PC-3 (cell line): ENCODE results near the gene SHROOM4. TPM values are rescaled to one million over a fixed set of nuclear protein-coding genes. Genes with fewer than 3 reads are reported as not detected.

Source experiments
- ATAC-seq: fragments of 200-7000 bp; cut with Tn5 transposase; 2 replicates; pipeline ENCODE4 v1.9.1; 2020; ENCODE audit warnings: mild to moderate bottlenecking, moderate library complexity
- BruUV-seq: library from RNA; stranded (reverse); fragments of 400-500 nt; replicated peaks from 2 replicates; lab custom pipeline; 2021; lab: Mats Ljungman, UMichigan
- CTCF ChIA-PET: fragments of 300-600 bp; sonication (Branson Sonifier 250); formaldehyde crosslinking; loops from one replicate; lab custom pipeline; 2022; ENCODE audit warnings: antibody characterized with exemption; lab: Charles Lee
- POLR2A ChIA-PET: fragments of 300-600 bp; sonication (Branson Sonifier 250); formaldehyde crosslinking; loops from one replicate; lab custom pipeline; 2022; ENCODE audit warnings: antibody characterized with exemption; ENCODE audit not compliant: unreplicated experiment; lab: Charles Lee
- DNase-seq: peaks from one replicate; pipeline ENCODE4 v3.0.0-alpha.2; 2015
- H2AFZ ChIP-seq: fragments of 300-600 bp; sonication (generic); 2 replicates; pipeline ENCODE4 v1.6.0; 2016; ENCODE audit warnings: antibody characterized with exemption, low read length
- H3F3A ChIP-seq: fragments of 300-600 bp; sonication (generic); one replicate; pipeline ENCODE4 v1.6.0; 2017; ENCODE audit warnings: antibody characterized with exemption, low read length, control low read depth, mild to moderate bottlenecking; ENCODE audit not compliant: unreplicated experiment
- H3K27ac ChIP-seq: fragments of 300-600 bp; sonication (generic); 2 replicates; pipeline ENCODE4 v1.5.1; 2016; ENCODE audit warnings: mild to moderate bottlenecking, low read length
- H3K27me3 ChIP-seq: fragments of 300-600 bp; sonication (generic); 2 replicates; pipeline ENCODE4 v1.6.1; 2016; ENCODE audit warnings: low read length, mixed read lengths
- H3K36me3 ChIP-seq: fragments of 300-600 bp; sonication (generic); 2 replicates; pipeline ENCODE4 v1.6.1; 2016; ENCODE audit warnings: low read depth, mixed run types, low read length, mixed read lengths
- H3K4me1 ChIP-seq: fragments of 300-600 bp; sonication (generic); 2 replicates; pipeline ENCODE4 v1.5.1; 2016; ENCODE audit warnings: low read length; ENCODE audit not compliant: insufficient read depth
- H3K4me2 ChIP-seq: fragments of 300-600 bp; sonication (generic); 2 replicates; pipeline ENCODE4 v1.6.0; 2016; ENCODE audit warnings: low read length
- H3K4me3 ChIP-seq: fragments of 300-600 bp; sonication (generic); 2 replicates; pipeline ENCODE4 v1.5.1; 2016; ENCODE audit warnings: mild to moderate bottlenecking, low read length, mixed read lengths
- H3K79me2 ChIP-seq: fragments of 300-600 bp; sonication (generic); 2 replicates; pipeline ENCODE4 v1.6.1; 2017; ENCODE audit warnings: low read length, mixed read lengths
- H3K9ac ChIP-seq: fragments of 300-600 bp; sonication (generic); 2 replicates; pipeline ENCODE4 v1.6.0; 2016; ENCODE audit warnings: mild to moderate bottlenecking, low read length
- H3K9me2 ChIP-seq: fragments of 300-600 bp; sonication (generic); replicated peaks from 2 replicates; pipeline ENCODE4 v1.6.1; 2016; ENCODE audit warnings: mixed run types, low read length, mixed read lengths
- H3K9me3 ChIP-seq: fragments of 300-600 bp; sonication (generic); 2 replicates; pipeline ENCODE4 v1.6.1; 2016; ENCODE audit warnings: low read length, mixed read lengths
- H4K20me1 ChIP-seq: fragments of 300-600 bp; sonication (generic); 2 replicates; pipeline ENCODE4 v1.6.1; 2016; ENCODE audit warnings: low read length, mixed read lengths
- EZH2 ChIP-seq: fragments of 300-600 bp; sonication (generic); IDR thresholded peaks from one replicate; pipeline ENCODE4 v1.6.1; 2017; ENCODE audit warnings: antibody characterized with exemption, mild to moderate bottlenecking, low read length; ENCODE audit not compliant: unreplicated experiment
- EZH2phosphoT487 ChIP-seq: fragments of 300-600 bp; sonication (generic); IDR thresholded peaks from 2 replicates; pipeline ENCODE4 v1.6.1; 2018; ENCODE audit warnings: mild to moderate bottlenecking, antibody characterized with exemption, low read length, borderline replicate concordance
- intact Hi-C: fragments of 100-400 bp; cut with micrococcal nuclease; formaldehyde crosslinking; loops from 2 replicates; pipeline ENCODE4 v1.9.0; 2023
- total RNA-seq: library from RNA; depleted of rRNA; stranded (reverse); fragments of >200 nt; gene quantifications from 2 replicates; pipeline ENCODE4 v1.2.3, GENCODE V29; 2014
- TF ChIP-seq, protein P1 (sequence below): fragments of 300-600 bp; sonication (generic); conservative IDR thresholded peaks from 2 replicates; pipeline ENCODE4 v1.5.1; 2017; ENCODE audit warnings: antibody characterized with exemption, low read depth, mild to moderate bottlenecking, low read length

The SHROOM4 gene
- total RNA-seq, 1 experiment from 2014 or later = not detected

DNA sequence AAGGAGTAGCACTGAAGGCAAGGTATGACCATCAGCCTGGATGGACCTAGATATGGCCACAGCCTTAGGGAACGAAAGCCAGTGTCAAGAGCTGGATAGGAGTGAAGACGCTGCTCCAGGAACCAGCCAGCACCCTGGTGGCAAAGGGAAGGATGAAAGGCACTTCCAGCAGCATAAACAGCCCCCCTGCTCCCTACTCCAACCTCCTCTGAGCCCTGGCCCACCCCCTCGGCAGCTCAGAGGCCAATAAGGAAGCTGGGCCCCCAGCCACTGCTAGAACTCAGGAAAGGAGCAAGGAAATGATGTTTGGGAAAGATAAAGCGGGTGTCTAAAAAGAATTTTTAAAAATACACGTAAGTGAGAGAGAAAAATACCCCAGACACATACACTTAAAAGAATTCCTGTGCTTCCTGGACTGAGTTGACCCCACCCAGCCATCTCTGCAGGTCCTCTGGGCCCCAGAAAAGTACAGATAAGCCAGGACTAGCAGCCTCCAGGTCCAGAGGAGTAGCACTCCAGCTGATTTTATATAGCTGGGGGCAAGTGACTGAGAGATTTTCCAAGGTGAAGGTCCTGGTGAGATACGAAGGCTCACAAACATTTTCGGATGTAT is 170.4 kb downstream of the SHROOM4 start:
- TF ChIP-seq, protein P1, sequence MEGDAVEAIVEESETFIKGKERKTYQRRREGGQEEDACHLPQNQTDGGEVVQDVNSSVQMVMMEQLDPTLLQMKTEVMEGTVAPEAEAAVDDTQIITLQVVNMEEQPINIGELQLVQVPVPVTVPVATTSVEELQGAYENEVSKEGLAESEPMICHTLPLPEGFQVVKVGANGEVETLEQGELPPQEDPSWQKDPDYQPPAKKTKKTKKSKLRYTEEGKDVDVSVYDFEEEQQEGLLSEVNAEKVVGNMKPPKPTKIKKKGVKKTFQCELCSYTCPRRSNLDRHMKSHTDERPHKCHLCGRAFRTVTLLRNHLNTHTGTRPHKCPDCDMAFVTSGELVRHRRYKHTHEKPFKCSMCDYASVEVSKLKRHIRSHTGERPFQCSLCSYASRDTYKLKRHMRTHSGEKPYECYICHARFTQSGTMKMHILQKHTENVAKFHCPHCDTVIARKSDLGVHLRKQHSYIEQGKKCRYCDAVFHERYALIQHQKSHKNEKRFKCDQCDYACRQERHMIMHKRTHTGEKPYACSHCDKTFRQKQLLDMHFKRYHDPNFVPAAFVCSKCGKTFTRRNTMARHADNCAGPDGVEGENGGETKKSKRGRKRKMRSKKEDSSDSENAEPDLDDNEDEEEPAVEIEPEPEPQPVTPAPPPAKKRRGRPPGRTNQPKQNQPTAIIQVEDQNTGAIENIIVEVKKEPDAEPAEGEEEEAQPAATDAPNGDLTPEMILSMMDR = no peak
- TF ChIP-seq EZH2 (no peak), EZH2phosphoT487 (no peak)
- H3K4me2 ChIP-seq = no peak overlapping the region
- CTCF ChIA-PET = no interaction called here
- DNase-seq (no peak), ATAC-seq (no peak)
- no peaks in the 10 kb centered on the region for H3K27me3 ChIP-seq
- no peak overlapping the region for H3K27ac ChIP-seq
- intact Hi-C loops = no loop called here
- no peak overlapping the region for H3K9ac ChIP-seq
- H3K9me2 ChIP-seq = no peaks in the 10 kb centered on the region
- no peaks in the 10 kb centered on the region for H3K36me3 ChIP-seq
- POLR2A ChIA-PET = no interaction called here
- H3K4me1 ChIP-seq = no peaks in the 10 kb centered on the region
- no peaks in the 10 kb centered on the region for H3K9me3 ChIP-seq
- no peaks in the 10 kb centered on the region for H3K79me2 ChIP-seq
- H3F3A ChIP-seq = no peaks in the 10 kb centered on the region
- H3K4me3 ChIP-seq = no peak overlapping the region
- H2AFZ ChIP-seq = no peak overlapping the region
- no TSS peak for BruUV-seq
- H4K20me1 ChIP-seq = no peaks in the 10 kb centered on the region

DNA sequence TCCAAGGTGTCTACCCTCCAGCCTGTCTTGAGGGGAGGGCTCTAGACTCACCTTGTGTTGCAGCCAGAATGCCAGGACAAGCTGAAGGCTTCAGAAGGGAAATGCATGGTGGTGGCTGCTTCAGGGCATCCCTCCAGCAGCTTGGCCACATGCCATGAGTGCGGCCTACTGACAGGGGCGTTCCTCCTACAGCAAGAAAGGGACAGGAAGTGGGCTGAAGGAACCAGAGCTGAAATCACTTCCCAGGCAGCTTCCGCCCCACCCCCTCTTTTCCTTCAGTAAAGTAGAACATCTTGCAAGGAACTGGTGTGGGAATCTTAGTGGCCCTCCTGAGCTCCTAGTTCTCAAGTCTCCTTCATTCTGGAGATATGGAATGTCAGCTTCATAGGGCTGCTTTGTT is 175.9 kb downstream of the SHROOM4 start:
- no peaks in the 10 kb centered on the region for H3K36me3 ChIP-seq
- DNase-seq (no peak), ATAC-seq (no peak)
- no peak overlapping the region for H3K9ac ChIP-seq
- H3K79me2 ChIP-seq = no peaks in the 10 kb centered on the region
- no peaks in the 10 kb centered on the region for H3F3A ChIP-seq
- H3K4me2 ChIP-seq = no peak overlapping the region
- CTCF ChIA-PET = no interaction called here
- BruUV-seq = no TSS peak
- H4K20me1 ChIP-seq = no peaks in the 10 kb centered on the region
- no peaks in the 10 kb centered on the region for H3K27me3 ChIP-seq
- TF ChIP-seq, protein P1 = no peak
- TF ChIP-seq EZH2 (no peak), EZH2phosphoT487 (no peak)
- intact Hi-C loops = no loop called here
- H3K9me2 ChIP-seq = no peaks in the 10 kb centered on the region
- no peak overlapping the region for H3K27ac ChIP-seq
- no peaks in the 10 kb centered on the region for H3K9me3 ChIP-seq
- no peaks in the 10 kb centered on the region for H3K4me1 ChIP-seq
- POLR2A ChIA-PET = no interaction called here
- H3K4me3 ChIP-seq = no peak overlapping the region
- H2AFZ ChIP-seq = no peak overlapping the region

DNA sequence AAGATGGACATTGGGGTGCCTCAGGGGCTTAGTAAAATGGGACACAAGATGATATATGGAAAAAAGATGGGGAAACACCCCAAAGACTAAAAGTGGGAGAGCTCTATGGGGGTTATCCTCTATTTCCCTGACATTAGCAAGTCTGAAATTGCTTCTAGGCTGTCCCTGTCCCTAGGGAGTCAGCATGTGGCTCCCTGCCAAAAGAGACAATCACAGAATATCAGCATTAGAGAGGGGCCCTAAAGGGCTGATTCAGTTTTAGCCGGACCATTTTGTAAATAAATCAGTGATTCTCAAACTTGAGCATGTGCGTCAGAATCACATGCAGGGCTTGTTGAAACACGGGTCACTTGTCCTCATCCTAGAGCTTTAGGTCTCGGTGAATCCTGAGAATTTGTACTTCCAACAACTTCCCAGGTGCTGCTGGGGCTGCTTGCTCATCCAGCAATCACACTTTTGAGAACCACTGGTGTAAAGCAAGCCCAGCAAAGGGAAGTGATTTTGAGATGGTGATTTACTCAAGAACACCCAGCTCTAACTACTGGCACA is 178.1 kb downstream of the SHROOM4 start:
- ATAC-seq = no peak
- no peak overlapping the region for H2AFZ ChIP-seq
- no peaks in the 10 kb centered on the region for H3K4me1 ChIP-seq
- no peak overlapping the region for H3K9ac ChIP-seq
- DNase-seq = no peak
- no peaks in the 10 kb centered on the region for H3K27me3 ChIP-seq
- TF ChIP-seq EZH2 (no peak), EZH2phosphoT487 (no peak)
- TF ChIP-seq, protein P1 = no peak
- no peaks in the 10 kb centered on the region for H3K9me3 ChIP-seq
- CTCF ChIA-PET = no interaction called here
- no peaks in the 10 kb centered on the region for H3K79me2 ChIP-seq
- H3K9me2 ChIP-seq = no peaks in the 10 kb centered on the region
- POLR2A ChIA-PET = no interaction called here
- H3K4me3 ChIP-seq = no peak overlapping the region
- no TSS peak for BruUV-seq
- no peaks in the 10 kb centered on the region for H3F3A ChIP-seq
- no peaks in the 10 kb centered on the region for H4K20me1 ChIP-seq
- no peaks in the 10 kb centered on the region for H3K36me3 ChIP-seq
- intact Hi-C loops = no loop called here
- H3K4me2 ChIP-seq = no peak overlapping the region
- H3K27ac ChIP-seq = no peak overlapping the region
